Measurements from ENCODE around the gene PCDHA5. TPM values are rescaled to one million over a fixed set of nuclear protein-coding genes. Genes with fewer than 3 reads are reported as not detected.
A peak's percentile ranks its signal among the peaks of the same experiment; 100 is the strongest.

Gene PCDHA5
- total RNA-seq, 2 experiments from 2014 or later, result not detected

- H3K4me1 Mint-ChIP-seq, result no peaks in the 10 kb centered on the region
- peaks cover 24% of the 10 kb centered on the region for H3K9me3 Mint-ChIP-seq
- POLR2A ChIA-PET, result no interaction called here
- CTCF ChIA-PET, result no interaction called here
- H3K27me3 Mint-ChIP-seq, result no peaks in the 10 kb centered on the region
- peaks cover 3% of the 10 kb centered on the region for H3K36me3 Mint-ChIP-seq (ENCODE audit: low read depth)
- H3K27ac Mint-ChIP-seq, result no peak overlapping the region
- no peak overlapping the region for H3K4me3 Mint-ChIP-seq
- no peak for DNase-seq
Measured at GRCh38 chr5:140857987-140858240, 36.5 kb downstream of the PCDHA5 start.

DNA sequence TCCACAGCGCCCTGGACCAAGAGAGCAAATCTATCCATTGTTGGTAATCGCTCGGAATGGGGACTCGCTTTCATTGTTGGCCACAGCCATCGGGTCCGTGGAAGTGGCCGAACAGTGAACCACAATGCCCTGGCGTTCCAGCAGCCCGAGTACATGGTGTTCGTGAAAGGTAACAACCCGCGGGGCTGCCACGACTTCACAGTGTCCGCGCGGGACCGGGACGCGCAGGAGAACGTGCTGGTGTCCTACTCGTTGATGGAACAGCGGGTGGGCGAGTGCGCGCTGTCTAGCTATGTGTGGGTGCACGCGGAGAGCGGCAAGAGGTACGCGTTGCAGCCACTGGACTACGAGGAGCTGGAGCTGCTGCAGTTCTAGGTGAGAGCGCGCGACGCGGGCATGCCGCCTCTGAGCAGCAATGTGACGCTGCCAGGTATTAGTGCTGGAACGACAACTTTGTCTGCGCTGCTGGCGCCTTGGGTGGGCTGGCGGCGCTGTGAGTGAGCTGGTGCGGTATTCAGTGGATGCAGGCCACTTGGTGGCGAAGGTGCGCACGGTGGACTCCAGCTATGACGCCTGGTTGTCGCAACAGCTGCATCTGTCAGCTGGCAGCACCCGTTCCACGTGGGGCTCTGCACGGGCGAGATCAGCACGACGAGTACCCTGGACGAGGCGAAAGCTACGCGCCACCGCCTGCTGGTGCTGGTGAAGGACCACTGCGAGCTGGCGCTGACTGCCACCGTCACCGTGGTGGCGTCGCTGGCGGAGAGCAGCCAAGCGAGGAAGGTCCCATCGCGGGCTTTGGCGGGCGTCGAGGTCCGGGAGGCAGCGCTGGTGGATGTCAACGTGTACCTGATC, 41.3 kb downstream of the PCDHA5 start:
- no peaks in the 10 kb centered on the region for H3K4me1 Mint-ChIP-seq
- CTCF ChIA-PET, result no interaction called here
- H3K4me3 Mint-ChIP-seq, result no peak overlapping the region
- H3K9me3 Mint-ChIP-seq, result peaks cover 16% of the 10 kb centered on the region
- DNase-seq, result no peak
- H3K27me3 Mint-ChIP-seq, result no peaks in the 10 kb centered on the region
- H3K36me3 Mint-ChIP-seq (ENCODE audit: low read depth), result no peaks in the 10 kb centered on the region
- no peak overlapping the region for H3K27ac Mint-ChIP-seq
- POLR2A ChIA-PET, result no interaction called here

GRCh38 chr5:140868721-140869554, 47.5 kb downstream of the PCDHA5 start, which contains the start of gene PCDHA11:
PCDHA11 (plus strand) TSS chr5:140868957; CDS start chr5:140869104, 147 bp downstream.
- Mint-ChIP-seq H3K4me1 (no peaks in the 10 kb centered on the region), H3K27me3 (no peaks in the 10 kb centered on the region), H3K27ac (peak within 1 kb of the TSS; percentile 31), H3K9me3 (peaks cover 16% of the 10 kb centered on the region), H3K4me3 (no peak within 1 kb of the TSS), H3K36me3 (ENCODE audit: low read depth) (peaks cover 2% of the 10 kb centered on the region)
- no peak for DNase-seq
- ChIA-PET POLR2A (no interaction called here), CTCF (no interaction called here)

GRCh38 chr5:140869555-140869886, 48.1 kb downstream of the PCDHA5 start:
- ChIA-PET CTCF (no interaction called here), POLR2A (no interaction called here)
- no peaks in the 10 kb centered on the region for H3K4me1 Mint-ChIP-seq
- peaks cover 2% of the 10 kb centered on the region for H3K36me3 Mint-ChIP-seq (ENCODE audit: low read depth)
- H3K27me3 Mint-ChIP-seq, result no peaks in the 10 kb centered on the region
- peak overlapping the region; percentile 31 for H3K27ac Mint-ChIP-seq
- DNase-seq, result no peak
- peaks cover 18% of the 10 kb centered on the region for H3K9me3 Mint-ChIP-seq
- H3K4me3 Mint-ChIP-seq, result no peak overlapping the region

DNA sequence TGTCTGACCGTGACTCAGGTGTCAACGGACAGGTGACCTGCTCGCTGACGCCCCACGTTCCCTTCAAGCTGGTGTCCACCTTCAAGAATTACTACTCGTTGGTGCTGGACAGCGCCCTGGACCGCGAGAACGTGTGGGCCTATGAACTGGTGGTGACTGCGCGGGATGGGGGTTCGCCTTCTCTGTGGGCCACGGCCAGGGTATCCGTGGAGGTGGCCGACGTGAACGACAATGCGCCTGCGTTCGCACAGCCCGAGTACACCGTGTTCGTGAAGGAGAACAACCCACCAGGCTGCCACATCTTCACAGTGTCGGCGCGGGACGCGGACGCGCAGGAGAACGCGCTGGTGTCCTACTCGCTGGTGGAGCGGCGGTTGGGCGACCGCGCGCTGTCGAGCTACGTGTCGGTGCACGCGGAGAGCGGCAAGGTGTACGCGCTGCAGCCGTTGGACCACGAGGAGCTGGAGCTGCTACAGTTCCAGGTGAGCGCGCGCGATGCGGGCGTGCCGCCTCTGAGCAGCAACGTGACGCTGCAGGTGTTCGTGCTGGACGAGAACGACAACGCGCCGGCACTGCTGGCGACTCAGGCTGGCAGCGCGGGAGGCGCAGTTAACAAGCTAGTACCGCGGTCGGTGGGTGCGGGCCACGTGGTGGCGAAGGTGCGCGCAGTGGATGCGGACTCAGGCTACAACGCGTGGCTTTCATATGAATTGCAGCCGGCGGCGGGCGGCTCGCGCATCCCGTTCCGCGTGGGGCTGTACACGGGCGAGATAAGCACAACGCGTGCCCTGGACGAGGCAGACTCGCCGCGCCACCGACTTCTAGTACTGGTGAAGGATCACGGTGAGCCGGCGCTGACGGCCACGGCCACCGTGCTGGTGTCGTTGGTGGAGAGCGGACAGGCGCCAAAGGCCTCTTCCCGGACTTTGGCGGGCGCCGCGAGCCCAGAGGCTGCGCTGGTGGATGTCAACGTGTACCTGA, 49.1 kb downstream of the PCDHA5 start:
- H3K9me3 Mint-ChIP-seq, result peaks cover 21% of the 10 kb centered on the region
- H3K4me1 Mint-ChIP-seq, result no peaks in the 10 kb centered on the region
- H3K27me3 Mint-ChIP-seq, result peaks cover 2% of the 10 kb centered on the region
- no peak overlapping the region for H3K27ac Mint-ChIP-seq
- peaks cover 2% of the 10 kb centered on the region for H3K36me3 Mint-ChIP-seq (ENCODE audit: low read depth)
- DNase-seq, result no peak
- H3K4me3 Mint-ChIP-seq, result no peak overlapping the region
- CTCF ChIA-PET, result no interaction called here
- POLR2A ChIA-PET, result no interaction called here

Other genes with a start within 250 kb of the PCDHA5 start
- under 1 TPM; 0.21 to 0.37 TPM for gene CD14, start 188.4 kb upstream of the PCDHA5 start, total RNA-seq
- gene TMCO6, start 182.2 kb upstream of the PCDHA5 start, total RNA-seq, result 10 to 100 TPM; 33.5 to 38.8 TPM
- gene NDUFA2, start 174.0 kb upstream of the PCDHA5 start, total RNA-seq, result 10 to 100 TPM; 76.3 to 79.9 TPM
- 100 to 1,000 TPM; 121 to 161 TPM for gene IK, start 173.8 kb upstream of the PCDHA5 start, total RNA-seq
- gene WDR55, start 156.7 kb upstream of the PCDHA5 start, total RNA-seq, result 10 to 100 TPM; 33.7 to 37.1 TPM
- gene DND1, start 148.0 kb upstream of the PCDHA5 start, total RNA-seq, result 1 to 10 TPM; 2.0 to 2.2 TPM
- gene HARS1, start 130.2 kb upstream of the PCDHA5 start, total RNA-seq, result 10 to 100 TPM; 71.5 to 76.5 TPM
- gene HARS2, start 130.2 kb upstream of the PCDHA5 start, total RNA-seq, result 10 to 100 TPM; 32.7 to 34.2 TPM
- gene ZMAT2, start 121.2 kb upstream of the PCDHA5 start, total RNA-seq, result 10 to 100 TPM; 52.4 to 61.3 TPM
- not detected for gene PCDHA1, start 35.5 kb upstream of the PCDHA5 start, total RNA-seq
- gene PCDHA2, start 26.8 kb upstream of the PCDHA5 start, total RNA-seq, result not detected
- gene PCDHA3, start 20.6 kb upstream of the PCDHA5 start, total RNA-seq, result not detected
- gene PCDHA4, start 14.5 kb upstream of the PCDHA5 start, total RNA-seq, result not detected
- not detected for gene PCDHA6, start 6.3 kb downstream of the PCDHA5 start, total RNA-seq
- not detected for gene PCDHA7, start 12.7 kb downstream of the PCDHA5 start, total RNA-seq
- gene PCDHA8, start 19.6 kb downstream of the PCDHA5 start, total RNA-seq, result not detected
- not detected for gene PCDHA9, start 26.8 kb downstream of the PCDHA5 start, total RNA-seq
- not detected for gene PCDHA10, start 34.3 kb downstream of the PCDHA5 start, total RNA-seq
- gene PCDHA11, start 47.3 kb downstream of the PCDHA5 start, total RNA-seq, result not detected
- gene PCDHA12, start 53.7 kb downstream of the PCDHA5 start, total RNA-seq, result not detected
- gene PCDHA13, start 60.5 kb downstream of the PCDHA5 start, total RNA-seq, result not detected
- not detected for gene PCDHAC1, start 104.7 kb downstream of the PCDHA5 start, total RNA-seq
- gene PCDHAC2, start 144.9 kb downstream of the PCDHA5 start, total RNA-seq, result not detected
- not detected for gene PCDHB1, start 229.8 kb downstream of the PCDHA5 start, total RNA-seq